Ishikawa (cell line): ENCODE measurements around the gene KCNF1.

ENCODE experiments used
- CEBPB ChIP-seq: IDR thresholded peaks from 2 replicates; pipeline ENCODE4 v1.6.1; 2012
- YY1 ChIP-seq: IDR thresholded peaks from 2 replicates; pipeline ENCODE4 v1.6.1; 2012; ENCODE audit warnings: low read depth
- TF ChIP-seq, protein P1 (sequence below): IDR thresholded peaks from 2 replicates; pipeline ENCODE4 v1.6.1; 2012; ENCODE audit warnings: low read depth, mild to moderate bottlenecking

DNA sequence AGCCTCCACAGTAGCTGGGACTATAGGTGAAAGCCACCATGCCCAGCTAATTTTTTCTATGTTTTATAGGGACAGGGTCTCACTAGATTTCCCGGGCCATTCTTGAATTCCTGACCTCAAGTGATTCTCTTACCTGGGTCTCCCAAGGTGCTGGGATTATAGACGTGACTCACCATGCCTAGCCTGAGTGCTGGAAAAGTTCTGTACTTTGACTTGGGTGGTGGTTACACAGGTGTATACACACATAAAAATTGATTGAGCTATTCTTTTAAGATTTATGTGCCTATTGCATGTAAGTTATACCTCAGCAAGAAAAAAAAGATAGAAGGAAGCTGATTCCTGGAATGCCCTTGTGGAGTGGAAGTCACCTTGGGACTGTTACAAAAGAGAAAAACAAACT lies 34.8 kb upstream of the KCNF1 start:
- TF ChIP-seq YY1 (no peak), CEBPB (no peak)
- TF ChIP-seq, protein P1, sequence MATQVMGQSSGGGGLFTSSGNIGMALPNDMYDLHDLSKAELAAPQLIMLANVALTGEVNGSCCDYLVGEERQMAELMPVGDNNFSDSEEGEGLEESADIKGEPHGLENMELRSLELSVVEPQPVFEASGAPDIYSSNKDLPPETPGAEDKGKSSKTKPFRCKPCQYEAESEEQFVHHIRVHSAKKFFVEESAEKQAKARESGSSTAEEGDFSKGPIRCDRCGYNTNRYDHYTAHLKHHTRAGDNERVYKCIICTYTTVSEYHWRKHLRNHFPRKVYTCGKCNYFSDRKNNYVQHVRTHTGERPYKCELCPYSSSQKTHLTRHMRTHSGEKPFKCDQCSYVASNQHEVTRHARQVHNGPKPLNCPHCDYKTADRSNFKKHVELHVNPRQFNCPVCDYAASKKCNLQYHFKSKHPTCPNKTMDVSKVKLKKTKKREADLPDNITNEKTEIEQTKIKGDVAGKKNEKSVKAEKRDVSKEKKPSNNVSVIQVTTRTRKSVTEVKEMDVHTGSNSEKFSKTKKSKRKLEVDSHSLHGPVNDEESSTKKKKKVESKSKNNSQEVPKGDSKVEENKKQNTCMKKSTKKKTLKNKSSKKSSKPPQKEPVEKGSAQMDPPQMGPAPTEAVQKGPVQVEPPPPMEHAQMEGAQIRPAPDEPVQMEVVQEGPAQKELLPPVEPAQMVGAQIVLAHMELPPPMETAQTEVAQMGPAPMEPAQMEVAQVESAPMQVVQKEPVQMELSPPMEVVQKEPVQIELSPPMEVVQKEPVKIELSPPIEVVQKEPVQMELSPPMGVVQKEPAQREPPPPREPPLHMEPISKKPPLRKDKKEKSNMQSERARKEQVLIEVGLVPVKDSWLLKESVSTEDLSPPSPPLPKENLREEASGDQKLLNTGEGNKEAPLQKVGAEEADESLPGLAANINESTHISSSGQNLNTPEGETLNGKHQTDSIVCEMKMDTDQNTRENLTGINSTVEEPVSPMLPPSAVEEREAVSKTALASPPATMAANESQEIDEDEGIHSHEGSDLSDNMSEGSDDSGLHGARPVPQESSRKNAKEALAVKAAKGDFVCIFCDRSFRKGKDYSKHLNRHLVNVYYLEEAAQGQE = no peak
